Activated CD8-positive, alpha-beta T cell treated with anti-CD3 and anti-CD28 coated beads, Interleukin-2, amount 10 ng/mL, durations not matched to agents 7 days and 5 days (primary cell): ENCODE results near the gene ZNF688. TPM values are rescaled to one million over a fixed set of nuclear protein-coding genes. Genes with fewer than 3 reads are reported as not detected.
A peak's percentile ranks its signal among the peaks of the same experiment; 100 is the strongest.
"Not testable (repeated sequence)": the region's sequence is repeated elsewhere in the genome, so short reads cannot be mapped to it uniquely, and the experiment has no call there.

Experiments
- ATAC-seq: fragments of 150-1000 bp; cut with Tn5 transposase; one replicate; pipeline ENCODE4 v1.10.0; 2021; ENCODE audit warnings: moderate library complexity
- CTCF ChIA-PET: fragments of 350-600 bp; sonication (Branson Sonifier 250); formaldehyde crosslinking; loops from one replicate; lab custom pipeline; 2021; ENCODE audit warnings: antibody characterized with exemption; lab: Charles Lee
- POLR2A ChIA-PET: fragments of 350-600 bp; sonication (Branson Sonifier 250); formaldehyde crosslinking; loops from one replicate; lab custom pipeline; 2021; ENCODE audit warnings: antibody characterized with exemption; lab: Charles Lee
- DNase-seq: peaks from one replicate; pipeline ENCODE4 v3.0.0-alpha.2; 2020
- H3K27ac Mint-ChIP-seq: one replicate; pipeline ENCODE4 v1.8.0; 2021; ENCODE audit warnings: mild to moderate bottlenecking, mixed read lengths
- H3K27me3 Mint-ChIP-seq: one replicate; pipeline ENCODE4 v1.8.0; 2021; ENCODE audit warnings: low read depth, mixed read lengths
- H3K36me3 Mint-ChIP-seq: one replicate; pipeline ENCODE4 v1.8.0; 2021; ENCODE audit warnings: low read depth, mixed read lengths
- H3K4me1 Mint-ChIP-seq: one replicate; pipeline ENCODE4 v1.8.0; 2021; ENCODE audit warnings: low read depth, mixed read lengths
- H3K4me3 Mint-ChIP-seq: one replicate; pipeline ENCODE4 v1.8.0; 2021; ENCODE audit warnings: mild to moderate bottlenecking, mixed read lengths
- H3K9me3 Mint-ChIP-seq: one replicate; pipeline ENCODE4 v1.8.0; 2022; ENCODE audit warnings: mixed read lengths; ENCODE audit not compliant: insufficient read depth
- total RNA-seq, 2 experiments: library from RNA; stranded (reverse); gene quantifications; one replicate each; pipeline ENCODE4 v1.2.3, GENCODE V29; 2021

Gene ZNF688
- total RNA-seq, 2 experiments from 2014 or later = 12.5 to 13.4 TPM

- ChIA-PET POLR2A (no interaction called here), CTCF (interaction anchor here (1.0 to 7.9 kb wide), 2 partner anchors 11 to 18 kb away, joined by 3 to 51 read pairs; no protein-coding TSS in a partner anchor)
- H3K9me3 Mint-ChIP-seq = no peaks in the 10 kb centered on the region
- no peak overlapping the region for H3K4me3 Mint-ChIP-seq
- ATAC-seq = no peak
- no peaks in the 10 kb centered on the region for H3K27me3 Mint-ChIP-seq
- H3K36me3 Mint-ChIP-seq = peaks cover 51% of the 10 kb centered on the region
- DNase-seq = no peak
- peaks cover 19% of the 10 kb centered on the region for H3K4me1 Mint-ChIP-seq
- no peak overlapping the region for H3K27ac Mint-ChIP-seq
Observed at GRCh38 chr16:30604316-30604947, 32.9 kb upstream of the ZNF688 start.

GRCh38 chr16:30603945-30604315 is 32.4 kb upstream of the ZNF688 start:
- Mint-ChIP-seq H3K9me3 (no peaks in the 10 kb centered on the region), H3K4me3 (no peak overlapping the region), H3K36me3 (peaks cover 51% of the 10 kb centered on the region), H3K27me3 (no peaks in the 10 kb centered on the region), H3K4me1 (peaks cover 16% of the 10 kb centered on the region), H3K27ac (no peak overlapping the region)
- DNase-seq (no peak), ATAC-seq (no peak)
- POLR2A ChIA-PET = no interaction called here
- CTCF ChIA-PET = interaction anchor here (1.0 to 7.9 kb wide), 2 partner anchors 11 to 18 kb away, joined by 3 to 51 read pairs; no protein-coding TSS in a partner anchor

DNA sequence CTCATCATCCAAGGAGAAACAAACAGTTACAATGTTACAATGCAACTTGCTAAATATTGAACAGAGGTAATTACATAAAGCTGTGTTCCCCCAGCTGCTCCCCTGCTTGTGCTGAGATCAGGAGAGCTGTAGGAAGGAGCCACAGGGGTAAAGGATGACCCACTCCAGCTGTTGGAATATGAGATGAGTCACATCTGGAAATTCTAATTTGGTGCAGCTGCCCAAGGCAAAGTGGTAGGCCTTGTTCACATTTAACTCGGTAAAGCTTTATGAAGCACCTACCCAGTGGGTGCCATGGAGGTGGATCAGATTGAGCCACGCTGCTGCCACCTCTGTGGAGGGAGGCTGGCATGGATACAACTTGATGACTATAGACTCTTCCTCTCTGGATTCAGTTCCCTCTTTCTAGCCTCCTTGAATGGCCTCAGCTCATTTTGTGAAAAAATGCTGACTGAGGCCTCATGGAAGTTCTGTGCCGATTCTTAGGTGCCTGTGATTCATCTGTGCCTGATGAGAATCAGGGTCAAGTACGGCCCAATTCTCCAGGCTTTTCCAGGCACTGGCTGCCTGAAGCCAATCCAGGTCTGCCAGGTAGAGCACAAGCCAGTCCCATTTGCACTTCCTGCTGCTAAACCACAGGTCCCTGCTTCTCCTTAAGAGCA is 31.2 kb upstream of the ZNF688 start:
- Mint-ChIP-seq H3K27ac (no peak overlapping the region), H3K4me3 (no peak overlapping the region), H3K4me1 (peaks cover 17% of the 10 kb centered on the region), H3K36me3 (peaks cover 47% of the 10 kb centered on the region), H3K9me3 (no peaks in the 10 kb centered on the region), H3K27me3 (no peaks in the 10 kb centered on the region)
- ChIA-PET CTCF (interaction anchor here (0.6 to 7.9 kb wide), 8 partner anchors 13 to 232 kb away, joined by 3 to 51 read pairs (median 4); partner anchors contain the start of genes DCTPP1, TBC1D10B and ZNF764), POLR2A (interaction anchor here (0.6 to 0.9 kb wide), 3 partner anchors 31 to 78 kb away, joined by 3 read pairs; no protein-coding TSS in a partner anchor)
- no peak for DNase-seq
- no peak for ATAC-seq

GRCh38 chr16:30601966-30602365 is 30.5 kb upstream of the ZNF688 start:
- no peak overlapping the region for H3K27ac Mint-ChIP-seq
- no peaks in the 10 kb centered on the region for H3K9me3 Mint-ChIP-seq
- H3K36me3 Mint-ChIP-seq = peaks cover 41% of the 10 kb centered on the region
- POLR2A ChIA-PET = interaction anchor here (0.8 kb wide), 1 partner anchor 77 kb away, joined by 3 read pairs; no protein-coding TSS in a partner anchor
- H3K4me3 Mint-ChIP-seq = no peak overlapping the region
- DNase-seq (no peak), ATAC-seq (no peak)
- CTCF ChIA-PET = interaction anchor here (0.7 to 7.9 kb wide), 8 partner anchors 7 to 172 kb away, joined by 3 to 86 read pairs (median 6); partner anchors contain the start of genes DCTPP1, ZNF689 and ZNF764
- H3K27me3 Mint-ChIP-seq = no peaks in the 10 kb centered on the region
- peaks cover 14% of the 10 kb centered on the region for H3K4me1 Mint-ChIP-seq

DNA sequence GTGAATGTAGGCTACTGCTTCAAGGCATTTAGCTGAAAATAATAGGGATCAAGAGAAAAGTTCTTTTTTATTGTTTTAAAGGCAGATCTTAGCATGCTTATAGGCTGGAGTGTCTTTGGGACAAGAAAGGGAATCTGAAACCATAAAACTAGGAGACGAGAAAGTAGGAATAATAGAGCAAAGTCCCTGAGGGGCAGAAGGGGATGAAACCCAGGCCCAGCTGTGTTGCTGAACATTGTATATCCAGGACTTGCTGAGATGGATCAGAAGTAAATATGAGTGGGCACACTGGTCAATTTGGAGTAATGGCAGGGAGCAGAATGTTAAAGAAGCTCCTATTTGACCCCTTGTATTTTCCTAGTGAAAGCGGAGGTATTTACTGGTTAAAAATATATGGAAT is 29.4 kb upstream of the ZNF688 start:
- Mint-ChIP-seq H3K4me3 (no peak overlapping the region), H3K4me1 (peaks cover 14% of the 10 kb centered on the region), H3K36me3 (peaks cover 33% of the 10 kb centered on the region), H3K9me3 (no peaks in the 10 kb centered on the region), H3K27ac (no peak overlapping the region), H3K27me3 (no peaks in the 10 kb centered on the region)
- ChIA-PET POLR2A (interaction anchor here (0.8 to 1.0 kb wide), 2 partner anchors 42 to 87 kb away, joined by 3 to 4 read pairs; no protein-coding TSS in a partner anchor), CTCF (interaction anchor here (1.0 to 7.9 kb wide), 4 partner anchors 8 to 171 kb away, joined by 3 to 86 read pairs (median 30); partner anchors contain the start of genes DCTPP1 and ZNF689)
- no peak for ATAC-seq
- no peak for DNase-seq

DNA sequence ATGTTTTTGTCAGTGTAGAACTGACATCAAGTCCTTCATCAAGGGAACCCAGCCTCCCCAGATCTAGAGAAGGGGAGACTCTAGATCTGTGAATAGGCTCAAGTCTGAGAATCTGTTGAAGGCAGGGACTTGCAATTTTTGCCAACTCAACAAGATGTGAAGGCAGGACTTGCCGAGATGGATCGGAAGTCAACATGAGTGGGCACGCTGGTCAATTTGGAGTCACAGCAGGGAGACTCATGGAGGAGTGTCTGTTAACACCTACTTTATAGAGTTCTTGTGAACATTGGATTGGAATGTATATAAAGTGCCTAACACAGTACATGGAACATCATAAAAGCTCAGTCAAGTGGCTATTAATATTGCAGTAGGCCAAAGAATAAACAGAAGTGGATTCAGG is 28.7 kb upstream of the ZNF688 start:
- Mint-ChIP-seq H3K27me3 (no peaks in the 10 kb centered on the region), H3K4me1 (peaks cover 14% of the 10 kb centered on the region), H3K27ac (no peak overlapping the region), H3K4me3 (no peak overlapping the region), H3K9me3 (no peaks in the 10 kb centered on the region), H3K36me3 (peaks cover 30% of the 10 kb centered on the region)
- CTCF ChIA-PET = interaction anchor here (0.9 to 7.9 kb wide), 7 partner anchors 9 to 170 kb away, joined by 3 to 86 read pairs (median 10); partner anchors contain the start of genes DCTPP1, ZNF689 and ZNF747
- no peak for ATAC-seq
- no peak for DNase-seq
- POLR2A ChIA-PET = interaction anchor here (0.7 to 3.2 kb wide), 3 partner anchors 29 to 87 kb away, joined by 3 to 17 read pairs (median 4); partner anchors contain the start of genes ZNF688 and ZNF747

DNA sequence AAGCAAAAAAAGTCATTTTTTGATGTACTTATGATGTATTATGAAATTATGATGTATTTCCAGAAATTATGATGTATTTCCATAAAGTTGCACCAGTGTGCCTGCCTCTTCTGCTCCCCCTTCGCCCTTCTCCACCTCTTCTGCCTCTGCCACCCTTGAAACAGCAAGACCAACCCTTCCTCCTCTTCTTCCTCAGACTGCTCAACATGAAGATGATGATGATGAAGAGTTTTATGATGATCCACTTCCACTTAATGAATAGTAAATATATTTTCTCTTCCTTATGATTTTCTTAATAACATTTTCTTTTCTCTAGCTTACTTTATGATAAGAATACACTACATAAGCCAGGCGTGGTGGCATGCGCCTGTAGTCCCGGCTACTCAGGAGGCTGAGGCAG is 21.4 kb upstream of the ZNF688 start:
- no peak overlapping the region for H3K27ac Mint-ChIP-seq
- no peak overlapping the region for H3K4me3 Mint-ChIP-seq
- ChIA-PET POLR2A (no interaction called here), CTCF (no interaction called here)
- peaks cover 17% of the 10 kb centered on the region for H3K36me3 Mint-ChIP-seq
- DNase-seq (no peak), ATAC-seq (no peak)
- H3K9me3 Mint-ChIP-seq = no peaks in the 10 kb centered on the region
- H3K27me3 Mint-ChIP-seq = no peaks in the 10 kb centered on the region
- peaks cover 2% of the 10 kb centered on the region for H3K4me1 Mint-ChIP-seq

DNA sequence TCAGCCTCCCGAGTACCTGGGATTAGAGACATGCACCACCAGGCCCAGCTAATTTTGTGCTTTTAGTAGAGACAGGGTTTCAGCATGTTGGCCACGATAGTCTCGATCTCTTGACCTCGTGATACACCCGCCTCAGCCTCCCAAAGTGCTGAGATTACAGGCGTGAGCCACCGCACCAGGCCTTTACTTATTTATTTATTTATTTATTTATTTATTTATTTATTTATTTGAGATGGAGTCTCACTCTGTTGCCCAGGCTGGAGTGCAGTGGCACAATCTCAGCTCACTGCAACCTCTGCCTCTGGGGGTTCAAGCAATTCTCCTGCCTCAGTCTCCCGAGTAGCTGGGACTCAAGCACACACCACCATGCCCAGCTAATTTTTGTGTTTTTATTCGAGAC is 19.4 kb upstream of the ZNF688 start:
- CTCF ChIA-PET = interaction anchor here (1.1 to 1.3 kb wide), 2 partner anchors 18 to 38 kb away, joined by 3 read pairs; no protein-coding TSS in a partner anchor
- POLR2A ChIA-PET = not testable (repeated sequence)
- peaks cover 16% of the 10 kb centered on the region for H3K4me1 Mint-ChIP-seq

GRCh38 chr16:30589582-30589981 is 18.1 kb upstream of the ZNF688 start:
- peaks cover 19% of the 10 kb centered on the region for H3K4me1 Mint-ChIP-seq
- CTCF ChIA-PET, POLR2A ChIA-PET, H3K9me3 Mint-ChIP-seq, H3K4me3 Mint-ChIP-seq, H3K27ac Mint-ChIP-seq, ATAC-seq, DNase-seq, H3K27me3 Mint-ChIP-seq: not testable (repeated sequence)
- peaks cover 30% of the 10 kb centered on the region for H3K36me3 Mint-ChIP-seq

More for the DNA sequence above, 19.4 kb upstream of the ZNF688 start:
- DNase-seq, H3K27me3 Mint-ChIP-seq, H3K4me3 Mint-ChIP-seq, H3K27ac Mint-ChIP-seq, ATAC-seq, H3K9me3 Mint-ChIP-seq: not testable (repeated sequence)
- peaks cover 31% of the 10 kb centered on the region for H3K36me3 Mint-ChIP-seq

GRCh38 chr16:30588651-30589050 is 17.1 kb upstream of the ZNF688 start:
- no peak overlapping the region for H3K27ac Mint-ChIP-seq
- no peaks in the 10 kb centered on the region for H3K9me3 Mint-ChIP-seq
- ATAC-seq = no peak
- H3K4me1 Mint-ChIP-seq = peaks cover 25% of the 10 kb centered on the region
- ChIA-PET POLR2A (no interaction called here), CTCF (interaction anchor here (1.0 to 5.6 kb wide), 2 partner anchors 9 to 40 kb away, joined by 3 to 44 read pairs; no protein-coding TSS in a partner anchor)
- peaks cover 29% of the 10 kb centered on the region for H3K36me3 Mint-ChIP-seq
- no peak overlapping the region for H3K4me3 Mint-ChIP-seq
- H3K27me3 Mint-ChIP-seq = no peaks in the 10 kb centered on the region
- no peak for DNase-seq

DNA sequence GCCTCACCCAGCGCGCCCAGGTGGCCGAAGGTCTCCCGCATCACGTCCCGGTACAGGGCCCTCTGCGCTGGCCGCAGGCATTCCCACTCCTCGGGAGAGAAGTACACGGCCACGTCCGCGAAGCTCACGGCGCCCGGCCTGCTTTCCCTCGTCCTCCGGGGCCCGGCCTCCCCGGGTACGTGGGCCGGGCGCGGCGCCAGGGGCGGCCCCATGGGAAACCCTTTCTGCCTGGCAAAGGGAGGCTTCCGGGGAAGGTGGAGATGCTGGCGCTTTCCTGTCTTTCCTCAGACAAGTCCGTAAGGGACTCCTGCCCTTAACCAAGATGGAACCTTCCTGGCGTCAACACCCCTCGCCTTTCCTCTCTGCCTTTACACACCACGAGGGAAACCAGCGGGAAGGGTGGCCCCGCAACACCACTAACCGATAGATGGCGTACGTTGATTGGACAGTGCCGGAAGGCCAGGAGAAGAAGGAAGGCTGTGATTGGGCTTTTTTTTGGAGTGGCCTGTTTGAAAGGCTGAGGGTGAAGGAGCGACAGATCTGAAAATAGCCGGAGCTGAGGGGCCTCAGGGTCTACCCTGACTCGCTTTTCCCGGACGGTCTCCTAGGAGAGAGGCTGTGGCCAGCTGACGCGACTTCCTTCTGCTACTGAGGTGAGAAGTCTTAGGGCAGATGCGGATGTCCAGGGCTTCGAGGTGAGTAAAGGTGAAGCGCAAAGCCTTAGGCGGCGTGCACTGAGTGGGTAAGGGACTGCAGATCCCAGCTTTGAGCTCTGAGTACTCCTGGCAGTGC is 14.1 kb upstream of the ZNF688 start, which contains the start of gene ZNF785:
Gene ZNF785, minus strand, starts transcription at position 298 of the 792 bp plus-strand sequence. Its CDS starts 86 bp downstream, at position 212.
- H3K9me3 Mint-ChIP-seq = no peaks in the 10 kb centered on the region
- peak; percentile 98 for ATAC-seq
- peak; percentile 98 for DNase-seq
- H3K4me3 Mint-ChIP-seq = peak within 1 kb of the TSS; percentile 96
- H3K27ac Mint-ChIP-seq = peak within 1 kb of the TSS; percentile 87
- CTCF ChIA-PET = interaction anchor here (0.9 to 5.6 kb wide), 10 partner anchors 12 to 494 kb away, joined by 3 to 44 read pairs (median 8); partner anchors contain the start of genes DCTPP1, TBX6, ZNF688 and ZNF747
- H3K4me1 Mint-ChIP-seq = peaks cover 30% of the 10 kb centered on the region
- POLR2A ChIA-PET = interaction anchor here (0.6 to 4.7 kb wide), 11 partner anchors 9 to 85 kb away, joined by 3 to 48 read pairs (median 4); partner anchors contain the start of genes ZNF688, ZNF747 and ZNF764
- H3K27me3 Mint-ChIP-seq = no peaks in the 10 kb centered on the region
- H3K36me3 Mint-ChIP-seq = peaks cover 45% of the 10 kb centered on the region
